GM12878 (cell line): ENCODE results near the gene SPINK6. TPM values are rescaled to one million over a fixed set of nuclear protein-coding genes. Genes with fewer than 3 reads are reported as not detected.

Experiments
- ATAC-seq: fragments of 200-7000 bp; cut with Tn5 transposase; 3 replicates; pipeline ENCODE4 v1.9.1; 2020; ENCODE audit warnings: mild to moderate bottlenecking, moderate library complexity
- BruUV-seq: library from RNA; stranded (reverse); fragments of 400-500 nt; replicated peaks from 2 replicates; lab custom pipeline; 2021; lab: Mats Ljungman, UMichigan
- CTCF ChIA-PET: fragments of 300-600 bp; sonication (Branson Sonifier 250); formaldehyde crosslinking; extraction: SDS; loops from one replicate; lab custom pipeline; 2021; ENCODE audit warnings: inconsistent platforms; lab: Yijun Ruan, JAX
- POLR2A ChIA-PET: fragments of 350-600 bp; formaldehyde crosslinking; extraction: SDS; loops from one replicate; lab custom pipeline; 2021; ENCODE audit warnings: inconsistent platforms; lab: Charles Lee
- RAD21 ChIA-PET: fragments of 300-600 bp; sonication (Branson Sonifier 250); formaldehyde crosslinking; loops from one replicate; lab custom pipeline; 2023; ENCODE audit warnings: antibody characterized with exemption; ENCODE audit not compliant: unreplicated experiment; lab: Charles Lee
- SMC1A ChIA-PET: fragments of 300-600 bp; sonication (Branson Sonifier 250); formaldehyde crosslinking; loops from one replicate; lab custom pipeline; 2023; ENCODE audit not compliant: unreplicated experiment, uncharacterized antibody; lab: Charles Lee
- DNase-seq: peaks from one replicate; pipeline ENCODE4 v3.0.0-alpha.2; 2011; ENCODE audit warnings: low read depth, low spot score
- FAIRE-seq: peaks from 3 replicates; lab custom pipeline; 2011; peaks lifted over from hg19 to GRCh38; lab: Jason Lieb, UNC
- H2AFZ ChIP-seq: 2 replicates; pipeline ENCODE4 v1.6.0; 2011; ENCODE audit warnings: low read depth, low read length, control low read depth; ENCODE audit not compliant: control insufficient read depth
- H3K27ac ChIP-seq: 2 replicates; pipeline ENCODE4 v1.5.1; 2011; ENCODE audit warnings: control low read depth; ENCODE audit not compliant: control insufficient read depth, insufficient read depth
- H3K27me3 ChIP-seq, 2 experiments: replicated peaks in 1 of 2; 2 replicates each; pipeline versions ENCODE4 v1.6.0 to v1.6.1; 2011; ENCODE audit warnings: low read length in 1 of 2; ENCODE audit not compliant: control insufficient read depth in 2 of 2, insufficient read depth in 2 of 2
- H3K36me3 ChIP-seq, 2 experiments: 2 replicates each; pipeline ENCODE4 v1.5.1; 2011; ENCODE audit warnings: low read length in 1 of 2; ENCODE audit not compliant: control insufficient read depth in 2 of 2, insufficient read depth in 2 of 2
- H3K4me1 ChIP-seq: 2 replicates; pipeline ENCODE4 v1.6.1; 2011; ENCODE audit warnings: mild to moderate bottlenecking, low read length, moderate library complexity, mixed read lengths; ENCODE audit not compliant: control insufficient read depth, insufficient read depth
- H3K4me2 ChIP-seq: 2 replicates; pipeline ENCODE4 v1.6.0; 2011; ENCODE audit warnings: control low read depth; ENCODE audit not compliant: control insufficient read depth, insufficient read depth
- H3K4me3 ChIP-seq: fragments of 200-600 bp; sonication (generic); 2 replicates; pipeline ENCODE4 v1.5.1; 2016
- H3K79me2 ChIP-seq: 2 replicates; pipeline ENCODE4 v1.6.0; 2011; ENCODE audit warnings: low read length; ENCODE audit not compliant: control insufficient read depth, insufficient read depth
- H3K9ac ChIP-seq: 2 replicates; pipeline ENCODE4 v1.8.0; 2011; ENCODE audit warnings: low read length, control low read depth, mixed read lengths; ENCODE audit not compliant: control insufficient read depth, insufficient read depth
- H3K9me3 ChIP-seq: replicated peaks from 3 replicates; pipeline ENCODE4 v1.5.1; 2011; ENCODE audit warnings: mild to moderate bottlenecking, low read length; ENCODE audit not compliant: control insufficient read depth, insufficient read depth
- H4K20me1 ChIP-seq: 2 replicates; pipeline ENCODE4 v1.6.0; 2011; ENCODE audit not compliant: control insufficient read depth, insufficient read depth
- ASH2L ChIP-seq: fragments of 300-600, 200-600 bp; sonication (generic); IDR thresholded peaks from 2 replicates; pipeline ENCODE4 v1.6.1; 2017; ENCODE audit warnings: low read depth, mild to moderate bottlenecking, borderline replicate concordance
- BCL11A ChIP-seq: IDR thresholded peaks from 2 replicates; pipeline ENCODE4 v1.6.1; 2011; ENCODE audit warnings: low read depth, low read length
- BRCA1 ChIP-seq: IDR thresholded peaks from 2 replicates; pipeline ENCODE4 v1.6.1; 2011; ENCODE audit warnings: low read depth, low read length, improper control_type of control experiment
- CBX5 ChIP-seq: sonication (generic); IDR thresholded peaks from 2 replicates; pipeline ENCODE4 v1.6.1; 2016; ENCODE audit warnings: low read depth, moderate library complexity, mild to moderate bottlenecking, inconsistent platforms
- CREM ChIP-seq: IDR thresholded peaks from 2 replicates; pipeline ENCODE4 v1.6.1; 2014; ENCODE audit warnings: antibody characterized with exemption, low read depth
- ETV6 ChIP-seq, 2 experiments: fragments of 450-650 bp in 1 of 2; IDR thresholded peaks in 1 of 2; conservative IDR thresholded peaks in 1 of 2; 2 replicates each; pipeline ENCODE4 v1.6.1; 2014; ENCODE audit warnings: antibody characterized with exemption in 1 of 2, borderline replicate concordance in 1 of 2, low read depth in 1 of 2, mild to moderate bottlenecking in 1 of 2, moderate library complexity in 1 of 2
- KDM1A ChIP-seq: fragments of 200-600 bp; sonication (generic); IDR thresholded peaks from 2 replicates; pipeline ENCODE4 v1.6.1; 2016; ENCODE audit warnings: borderline replicate concordance
- POLR2A ChIP-seq: IDR thresholded peaks from 2 replicates; pipeline ENCODE4 v1.6.1; 2011; ENCODE audit warnings: low read depth, mild to moderate bottlenecking, low read length
- RUNX3 ChIP-seq: IDR thresholded peaks from 2 replicates; pipeline ENCODE4 v1.6.1; 2012; ENCODE audit warnings: low read length, inconsistent platforms
- SUPT20H ChIP-seq: IDR thresholded peaks from 2 replicates; pipeline ENCODE4 v1.6.1; 2011; ENCODE audit warnings: low read depth, mild to moderate bottlenecking, low read length, moderate library complexity, borderline replicate concordance; ENCODE audit not compliant: control insufficient read depth
- TBL1XR1 ChIP-seq: IDR thresholded peaks from 2 replicates; pipeline ENCODE4 v1.6.1; 2012; ENCODE audit warnings: low read depth, low read length, improper control_type of control experiment
- TCF12 ChIP-seq: IDR thresholded peaks from 2 replicates; pipeline ENCODE4 v1.6.1; 2011; ENCODE audit warnings: low read depth, mild to moderate bottlenecking, low read length
- TCF7 ChIP-seq: IDR thresholded peaks from 2 replicates; pipeline ENCODE4 v1.6.1; 2014; ENCODE audit warnings: antibody characterized with exemption, borderline replicate concordance
- YBX1 ChIP-seq: fragments of 450-650 bp; IDR thresholded peaks from 2 replicates; pipeline ENCODE4 v1.6.1; 2016; ENCODE audit warnings: antibody characterized with exemption
- ZNF384 ChIP-seq: IDR thresholded peaks from 2 replicates; pipeline ENCODE4 v1.6.1; 2012; ENCODE audit warnings: low read depth, mild to moderate bottlenecking, low read length, improper control_type of control experiment, borderline replicate concordance
- WGBS: methylation state at CpG from one replicate; pipeline ENCODE4 v1.1.6; 2016; ENCODE audit warnings: low lambda C conversion rate; ENCODE audit not compliant: insufficient replicate concordance, insufficient coverage; ENCODE audit errors: missing lambda C conversion rate; 5-methylcytosine and 5-hydroxymethylcytosine counted together
- in situ Hi-C: fragments of 300-500 bp; cut with MboI; formaldehyde crosslinking; loops from 9 replicates; pipeline ENCODE4 v1.14.3; 2018; ENCODE audit warnings: mixed read lengths
- intact Hi-C: fragments of 100-400 bp; cut with micrococcal nuclease; formaldehyde crosslinking; loops from one replicate; pipeline ENCODE4 v1.14.2; 2022; ENCODE audit not compliant: unreplicated experiment
- polyA plus RNA-seq, 11 experiments: library from polyadenylated mRNA; depleted of rRNA in 4 of 11; unstranded in 6 of 11; stranded (reverse) in 5 of 11; fragments of >200 nt; fragmentation: Nextera tagmentation in 4 of 11; fragmentation: Illumina TruSeq in 1 of 11; extraction: Ambion mirVana in 4 of 11; extraction: Trizol in 1 of 11; gene quantifications; 1 replicate in 1 of 11; 2 replicates in 10 of 11; pipeline versions ENCODE4 v1.2.1 to v1.2.3, GENCODE V29; 2011 to 2016; ENCODE audit warnings: inconsistent platforms in 2 of 11, missing spikeins in 2 of 11, low read depth in 1 of 11
- total RNA-seq, 4 experiments: library from RNA; depleted of rRNA in 3 of 4; stranded (reverse); fragments of >200 nt in 3 of 4; fragmentation: Illumina TruSeq in 1 of 4; extraction: Trizol in 1 of 4; gene quantifications; 2 replicates each; pipeline versions ENCODE4 v1.2.1 to v1.2.3, GENCODE V29; 2013 to 2021

Gene SPINK6
- total and polyA plus RNA-seq, 10 of the 15 experiments (the other 5 are each of a cell fraction or from before 2014, with no cell fraction given) = not detected

GRCh38 chr5:148191010-148191409 lies 11.8 kb upstream of the SPINK6 start:
- intact Hi-C loops = no loop called here
- H3K4me2 ChIP-seq = no peak overlapping the region
- TF ChIP-seq ASH2L (no peak), BRCA1 (no peak), TCF7 (no peak), YBX1 (no peak), KDM1A (no peak), RUNX3 (no peak), TBL1XR1 (no peak), BCL11A (no peak), CBX5 (no peak)
- RAD21 ChIA-PET = no interaction called here
- no peak overlapping the region for H3K9ac ChIP-seq
- no peak overlapping the region for H3K27ac ChIP-seq
- WGBS = 0% methylated on average over 1 of the region's 1 CpG
- ATAC-seq (no peak), DNase-seq (no peak), FAIRE-seq (no peak)
- H3K36me3 ChIP-seq = no peaks in the 10 kb centered on the region
- CTCF ChIA-PET = interaction anchor here (1.3 kb wide), 1 partner anchor 11 kb away, joined by 4 read pairs; no protein-coding TSS in a partner anchor
- no peaks in the 10 kb centered on the region for H4K20me1 ChIP-seq
- in situ Hi-C loops = loop anchor here (25.0 kb wide), 2 partner anchors 296 to 846 kb away; no protein-coding TSS in a partner anchor
- H3K27me3 ChIP-seq = no peaks in the 10 kb centered on the region
- no peak overlapping the region for H3K4me3 ChIP-seq
- H3K4me1 ChIP-seq = no peaks in the 10 kb centered on the region
- H2AFZ ChIP-seq = no peak overlapping the region
- H3K9me3 ChIP-seq = no peaks in the 10 kb centered on the region
- POLR2A ChIA-PET = no interaction called here
- SMC1A ChIA-PET = interaction anchor here (0.6 to 1.4 kb wide), 3 partner anchors 13 to 41 kb away, joined by 3 to 6 read pairs (median 3); no protein-coding TSS in a partner anchor
- H3K79me2 ChIP-seq = no peaks in the 10 kb centered on the region
- no TSS peak for BruUV-seq

GRCh38 chr5:148193202-148193601 lies 9.6 kb upstream of the SPINK6 start:
- H3K4me3 ChIP-seq = no peak overlapping the region
- no peak overlapping the region for H3K9ac ChIP-seq
- ATAC-seq = no peak
- in situ Hi-C loops = loop anchor here (25.0 kb wide), 2 partner anchors 294 to 844 kb away; no protein-coding TSS in a partner anchor
- no peaks in the 10 kb centered on the region for H3K4me1 ChIP-seq
- FAIRE-seq = no peak
- no TSS peak for BruUV-seq
- no peaks in the 10 kb centered on the region for H3K9me3 ChIP-seq
- SMC1A ChIA-PET = no interaction called here
- no peaks in the 10 kb centered on the region for H3K36me3 ChIP-seq
- H3K4me2 ChIP-seq = no peak overlapping the region
- no peak overlapping the region for H3K27ac ChIP-seq
- H4K20me1 ChIP-seq = no peaks in the 10 kb centered on the region
- no peak for TF ChIP-seq TCF12
- TF ChIP-seq SUPT20H = no peak
- TF ChIP-seq CREM = no peak
- TF ChIP-seq ETV6 (conservative IDR thresholded peaks at IDR 0.05 in 1 of 2, IDR thresholded peaks at IDR 0.05 in 1 of 2; ENCODE audit: borderline replicate concordance in 1 of 2, low read depth in 1 of 2) = no peak
- TF ChIP-seq POLR2A = no peak
- no peak for TF ChIP-seq ZNF384
- no peak for DNase-seq
- 73% methylated on average over 1 of the region's 1 CpG for whole genome bisulfite sequencing
- H3K79me2 ChIP-seq = no peaks in the 10 kb centered on the region
- RAD21 ChIA-PET = no interaction called here
- no peak overlapping the region for H2AFZ ChIP-seq
- H3K27me3 ChIP-seq = no peaks in the 10 kb centered on the region
- intact Hi-C loops = no loop called here
- POLR2A ChIA-PET = no interaction called here
- CTCF ChIA-PET = no interaction called here
